Suprapubic skin (tissue), 4 donors: Measurements from ENCODE around the gene SCT. TPM values are rescaled to one million over a fixed set of nuclear protein-coding genes. Genes with fewer than 3 reads are reported as not detected.

Experiments used
- DNase-seq, 2 donors: peaks; one replicate each; pipeline ENCODE4 v3.0.0-alpha.2; 2019; ENCODE audit warnings: low spot score in 2 of 2
- H3K27ac ChIP-seq: fragments of 200-600 bp; sonication (generic); one replicate; pipeline ENCODE4 v1.5.1; 2019
- H3K27me3 ChIP-seq: fragments of 200-600 bp; sonication (generic); one replicate; pipeline ENCODE4 v1.5.1; 2019
- H3K36me3 ChIP-seq: fragments of 200-600 bp; sonication (generic); one replicate; pipeline ENCODE4 v1.5.1; 2019
- H3K4me1 ChIP-seq: fragments of 200-600 bp; sonication (generic); one replicate; pipeline ENCODE4 v1.5.1; 2019
- H3K4me3 ChIP-seq: fragments of 200-600 bp; sonication (generic); one replicate; pipeline ENCODE4 v1.5.1; 2019; ENCODE audit warnings: mild to moderate bottlenecking
- H3K9me3 ChIP-seq: fragments of 200-600 bp; sonication (generic); one replicate; pipeline ENCODE4 v1.5.1; 2019
- EP300 ChIP-seq: sonication (generic); formaldehyde crosslinking; IDR thresholded peaks from one replicate; pipeline ENCODE4 v1.6.1; 2017; ENCODE audit warnings: antibody characterized with exemption
- POLR2A ChIP-seq, 2 donors: fragments of 450-650 bp; IDR thresholded peaks; one replicate each; pipeline ENCODE4 v1.6.1; 2017; ENCODE audit warnings: antibody characterized with exemption in 2 of 2, mild to moderate bottlenecking in 2 of 2, moderate library complexity in 2 of 2
- POLR2AphosphoS5 ChIP-seq, 3 donors: sonication (generic); formaldehyde crosslinking; IDR thresholded peaks; one replicate each; pipeline ENCODE4 v1.6.1; 2017; ENCODE audit warnings: antibody characterized with exemption in 3 of 3
- WGBS: methylation state at CpG from one replicate; pipeline ENCODE4 v1.1.5; 2018; 5-methylcytosine and 5-hydroxymethylcytosine counted together
- total RNA-seq, 4 donors: library from RNA; depleted of rRNA; stranded (reverse); fragments of >200 nt; gene quantifications; one replicate each; pipeline ENCODE4 v1.1.0, GENCODE V29; 2016
- TF ChIP-seq, protein P1 (sequence below), 2 donors: fragments of 200-600 bp in 1 of 2; fragments of 450-650 bp in 1 of 2; sonication (generic) in 1 of 2; IDR thresholded peaks; one replicate each; pipeline ENCODE4 v1.5.1; 2016 to 2019; ENCODE audit warnings: antibody characterized with exemption in 2 of 2, mild to moderate bottlenecking in 1 of 2, moderate library complexity in 1 of 2

Gene SCT
- total RNA-seq, 4 donors from 2014 or later = not detected

GRCh38 chr11:628056-628455 is 1.1 kb upstream of the SCT start:
- Histone ChIP-seq H3K4me3 (no peak overlapping the region), H3K27ac (no peak overlapping the region), H3K27me3 (peaks cover 35% of the 10 kb centered on the region), H3K9me3 (no peaks in the 10 kb centered on the region), H3K4me1 (peaks cover 9% of the 10 kb centered on the region), H3K36me3 (no peaks in the 10 kb centered on the region)
- no peak for DNase-seq
- WGBS = 95% methylated on average over 31 of the region's 31 CpGs
- TF ChIP-seq POLR2AphosphoS5 (IDR thresholded peaks at IDR 0.05) (no peak), EP300 (no peak), POLR2A (IDR thresholded peaks at IDR 0.05) (no peak)
- TF ChIP-seq, protein P1, sequence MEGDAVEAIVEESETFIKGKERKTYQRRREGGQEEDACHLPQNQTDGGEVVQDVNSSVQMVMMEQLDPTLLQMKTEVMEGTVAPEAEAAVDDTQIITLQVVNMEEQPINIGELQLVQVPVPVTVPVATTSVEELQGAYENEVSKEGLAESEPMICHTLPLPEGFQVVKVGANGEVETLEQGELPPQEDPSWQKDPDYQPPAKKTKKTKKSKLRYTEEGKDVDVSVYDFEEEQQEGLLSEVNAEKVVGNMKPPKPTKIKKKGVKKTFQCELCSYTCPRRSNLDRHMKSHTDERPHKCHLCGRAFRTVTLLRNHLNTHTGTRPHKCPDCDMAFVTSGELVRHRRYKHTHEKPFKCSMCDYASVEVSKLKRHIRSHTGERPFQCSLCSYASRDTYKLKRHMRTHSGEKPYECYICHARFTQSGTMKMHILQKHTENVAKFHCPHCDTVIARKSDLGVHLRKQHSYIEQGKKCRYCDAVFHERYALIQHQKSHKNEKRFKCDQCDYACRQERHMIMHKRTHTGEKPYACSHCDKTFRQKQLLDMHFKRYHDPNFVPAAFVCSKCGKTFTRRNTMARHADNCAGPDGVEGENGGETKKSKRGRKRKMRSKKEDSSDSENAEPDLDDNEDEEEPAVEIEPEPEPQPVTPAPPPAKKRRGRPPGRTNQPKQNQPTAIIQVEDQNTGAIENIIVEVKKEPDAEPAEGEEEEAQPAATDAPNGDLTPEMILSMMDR (IDR thresholded peaks at IDR 0.05) = no peak

DNA sequence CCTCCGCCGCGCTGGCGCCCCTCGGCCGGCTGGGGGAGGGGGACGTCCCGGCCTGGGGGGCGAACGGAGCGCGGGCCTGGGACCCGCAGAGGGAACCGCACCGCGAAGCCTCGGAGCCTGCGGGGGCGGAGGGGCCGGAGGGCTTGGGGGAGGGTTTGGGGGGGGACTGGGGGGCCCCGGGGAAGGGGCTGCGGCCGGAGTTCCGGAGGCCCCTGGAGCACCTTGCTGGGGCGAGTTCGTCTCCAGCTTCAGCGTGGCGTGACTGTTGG is 261 bp upstream of the SCT start:
- Histone ChIP-seq H3K27ac (no peak overlapping the region), H3K9me3 (no peaks in the 10 kb centered on the region), H3K4me1 (peaks cover 9% of the 10 kb centered on the region), H3K36me3 (no peaks in the 10 kb centered on the region), H3K27me3 (peaks cover 35% of the 10 kb centered on the region), H3K4me3 (no peak overlapping the region)
- DNase-seq = no peak
- TF ChIP-seq POLR2A (IDR thresholded peaks at IDR 0.05) (no peak), EP300 (no peak), POLR2AphosphoS5 (IDR thresholded peaks at IDR 0.05) (no peak)
- TF ChIP-seq, protein P1 (IDR thresholded peaks at IDR 0.05) = no peak
- 48% methylated on average over 6 of the region's 28 CpGs for WGBS

GRCh38 chr11:625636-626268 is 1.2 kb downstream of the SCT start:
- no peaks in the 10 kb centered on the region for H3K9me3 ChIP-seq
- no peak overlapping the region for H3K27ac ChIP-seq
- 74% methylated on average over 10 of the region's 22 CpGs for WGBS
- TF ChIP-seq, protein P1 (IDR thresholded peaks at IDR 0.05) = no peak
- TF ChIP-seq EP300 = no peak
- TF ChIP-seq POLR2A (IDR thresholded peaks at IDR 0.05) = no peak
- TF ChIP-seq POLR2AphosphoS5 (IDR thresholded peaks at IDR 0.05) = no peak
- DNase-seq = no peak
- no peaks in the 10 kb centered on the region for H3K36me3 ChIP-seq
- peaks cover 9% of the 10 kb centered on the region for H3K4me1 ChIP-seq
- H3K27me3 ChIP-seq = peaks cover 35% of the 10 kb centered on the region
- no peak overlapping the region for H3K4me3 ChIP-seq

- TF ChIP-seq, protein P1 (IDR thresholded peaks at IDR 0.05) = no peak
- no peak for TF ChIP-seq POLR2A (IDR thresholded peaks at IDR 0.05)
- TF ChIP-seq POLR2AphosphoS5 (IDR thresholded peaks at IDR 0.05) = no peak
- TF ChIP-seq EP300 = no peak
- H3K27ac ChIP-seq = no peak within 1 kb of the TSS
- peaks cover 35% of the 10 kb centered on the region for H3K27me3 ChIP-seq
- H3K9me3 ChIP-seq = no peaks in the 10 kb centered on the region
- 79% methylated on average over 20 of the region's 33 CpGs for WGBS
- H3K36me3 ChIP-seq = no peaks in the 10 kb centered on the region
- no peak for DNase-seq
- no peak within 1 kb of the TSS for H3K4me3 ChIP-seq
- peaks cover 9% of the 10 kb centered on the region for H3K4me1 ChIP-seq
These were observed 2.0 kb downstream of the SCT start, which contains the start of gene CDHR5 for GRCh38 chr11:624705-625635. CDHR5 (minus strand) TSS chr11:624955; CDS start chr11:624902, 53 bp downstream.

- H3K9me3 ChIP-seq = no peaks in the 10 kb centered on the region
- no peak overlapping the region for H3K27ac ChIP-seq
- TF ChIP-seq POLR2A (IDR thresholded peaks at IDR 0.05) (no peak), EP300 (no peak), POLR2AphosphoS5 (IDR thresholded peaks at IDR 0.05) (no peak)
- TF ChIP-seq, protein P1 (IDR thresholded peaks at IDR 0.05) = no peak
- DNase-seq = no peak
- H3K27me3 ChIP-seq = peaks cover 35% of the 10 kb centered on the region
- WGBS = 76% methylated on average over 14 of the region's 25 CpGs
- no peaks in the 10 kb centered on the region for H3K36me3 ChIP-seq
- peaks cover 9% of the 10 kb centered on the region for H3K4me1 ChIP-seq
- no peak overlapping the region for H3K4me3 ChIP-seq
These were observed 2.8 kb downstream of the SCT start for GRCh38 chr11:623999-624704.
